IMR-90 (cell line): ENCODE data around the gene FEN1. TPM values are rescaled to one million over a fixed set of nuclear protein-coding genes. Genes with fewer than 3 reads are reported as not detected.

Experiments used
- ATAC-seq: fragments of 200-7000 bp; cut with Tn5 transposase; 2 replicates; pipeline ENCODE4 v1.9.1; 2020; ENCODE audit warnings: low read depth, mild to moderate bottlenecking, moderate library complexity
- BruUV-seq: library from RNA; stranded (reverse); fragments of 400-500 nt; replicated peaks from 2 replicates; lab custom pipeline; 2021; lab: Mats Ljungman, UMichigan
- CTCF ChIA-PET: fragments of 300-600 bp; formaldehyde crosslinking; extraction: SDS; loops from one replicate; lab custom pipeline; 2021; ENCODE audit warnings: antibody characterized with exemption; lab: Yijun Ruan, JAX
- POLR2A ChIA-PET: fragments of 300-600 bp; sonication (Branson Sonifier 250); formaldehyde crosslinking; loops from one replicate; lab custom pipeline; 2022; ENCODE audit warnings: antibody characterized with exemption; ENCODE audit not compliant: unreplicated experiment; lab: Charles Lee
- DNase-seq: peaks from one replicate; pipeline ENCODE4 v3.0.0; 2013
- H2AFZ ChIP-seq: replicated peaks from 2 replicates; pipeline ENCODE3; 2013; ENCODE audit warnings: low read length, mild to moderate bottlenecking; ENCODE audit not compliant: poor library complexity
- H2AK5ac ChIP-seq: 2 replicates; pipeline ENCODE4 v1.6.1; 2013; ENCODE audit warnings: low read depth, low read length, inconsistent platforms
- H2AK9ac ChIP-seq: replicated peaks from 2 replicates; pipeline ENCODE3; 2013; ENCODE audit warnings: mild to moderate bottlenecking, low read depth, low read length, moderate library complexity; ENCODE audit not compliant: poor library complexity
- H2BK120ac ChIP-seq: 2 replicates; pipeline ENCODE4 v1.6.1; 2013; ENCODE audit warnings: low read depth, low read length, inconsistent platforms
- H2BK15ac ChIP-seq: 3 replicates; pipeline ENCODE4 v1.6.1; 2013; ENCODE audit warnings: low read depth, low read length, inconsistent platforms
- H2BK20ac ChIP-seq: 2 replicates; pipeline ENCODE4 v1.6.1; 2013; ENCODE audit warnings: low read depth, mild to moderate bottlenecking, inconsistent platforms, low read length, moderate library complexity
- H2BK5ac ChIP-seq: 2 replicates; pipeline ENCODE4 v1.6.1; 2013; ENCODE audit warnings: mild to moderate bottlenecking, low read depth, low read length, inconsistent platforms; ENCODE audit not compliant: poor library complexity, severe bottlenecking
- H3K14ac ChIP-seq: replicated peaks from 2 replicates; pipeline ENCODE4 v1.6.1; 2013; ENCODE audit warnings: low read depth, low read length, inconsistent platforms
- H3K18ac ChIP-seq: 2 replicates; pipeline ENCODE4 v1.6.1; 2013; ENCODE audit warnings: low read depth, low read length, control low read depth
- H3K23ac ChIP-seq: 2 replicates; pipeline ENCODE4 v1.6.1; 2013; ENCODE audit warnings: low read depth, low read length, inconsistent platforms
- H3K27ac ChIP-seq: 2 replicates; pipeline ENCODE4 v1.5.1; 2013; ENCODE audit warnings: mild to moderate bottlenecking, control low read depth, low read length; ENCODE audit not compliant: insufficient read depth
- H3K27me3 ChIP-seq: 2 replicates; pipeline ENCODE4 v1.6.1; 2013; ENCODE audit warnings: low read length; ENCODE audit not compliant: control insufficient read depth, insufficient read depth
- H3K36me3 ChIP-seq: 2 replicates; pipeline ENCODE4 v1.6.1; 2013; ENCODE audit warnings: low read length, mixed read lengths; ENCODE audit not compliant: control insufficient read depth, insufficient read depth
- H3K4ac ChIP-seq: 2 replicates; pipeline ENCODE4 v1.6.1; 2013; ENCODE audit warnings: low read depth, low read length, inconsistent platforms
- H3K4me1 ChIP-seq: 2 replicates; pipeline ENCODE4 v1.6.1; 2013; ENCODE audit warnings: low read length, mixed read lengths; ENCODE audit not compliant: control insufficient read depth, insufficient read depth
- H3K4me2 ChIP-seq: 2 replicates; pipeline ENCODE4 v1.6.1; 2013; ENCODE audit warnings: low read depth, mild to moderate bottlenecking, control low read depth, low read length, moderate library complexity
- H3K4me3 ChIP-seq: 2 replicates; pipeline ENCODE4 v1.5.1; 2013; ENCODE audit warnings: low read depth, mild to moderate bottlenecking, control low read depth, low read length, moderate library complexity; ENCODE audit not compliant: insufficient read depth
- H3K56ac ChIP-seq: 2 replicates; pipeline ENCODE4 v1.6.1; 2013; ENCODE audit warnings: low read length, inconsistent platforms; ENCODE audit not compliant: insufficient read depth; ENCODE audit errors: extremely low read depth
- H3K79me1 ChIP-seq, 2 experiments: 2 replicates each; pipeline ENCODE4 v1.6.1; 2013; ENCODE audit warnings: low read length in 2 of 2, inconsistent platforms in 1 of 2, low read depth in 1 of 2
- H3K9ac ChIP-seq: 2 replicates; pipeline ENCODE4 v1.6.1; 2013; ENCODE audit warnings: low read depth, low read length, control low read depth
- H3K9me1 ChIP-seq: 2 replicates; pipeline ENCODE4 v1.6.1; 2013; ENCODE audit warnings: low read length, inconsistent platforms; ENCODE audit not compliant: insufficient read depth
- H3K9me3 ChIP-seq: 2 replicates; pipeline ENCODE4 v1.6.1; 2013; ENCODE audit warnings: low read length; ENCODE audit not compliant: control insufficient read depth, insufficient read depth
- H4K20me1 ChIP-seq: 2 replicates; pipeline ENCODE4 v1.6.1; 2013; ENCODE audit warnings: low read length, inconsistent platforms; ENCODE audit not compliant: insufficient read depth
- H4K5ac ChIP-seq: 2 replicates; pipeline ENCODE4 v1.6.1; 2013; ENCODE audit warnings: mild to moderate bottlenecking, low read depth, low read length, control low read depth
- H4K8ac ChIP-seq, 2 experiments: 2 replicates each; pipeline ENCODE4 v1.6.1; 2013; ENCODE audit warnings: low read depth in 2 of 2, low read length in 2 of 2, control low read depth in 1 of 2, inconsistent platforms in 1 of 2
- H4K91ac ChIP-seq: 2 replicates; pipeline ENCODE4 v1.6.1; 2013; ENCODE audit warnings: low read depth, low read length, inconsistent platforms; ENCODE audit not compliant: insufficient read depth
- BHLHE40 ChIP-seq: fragments of 150-350 bp; IDR thresholded peaks from 2 replicates; pipeline ENCODE4 v1.6.1; 2016; ENCODE audit warnings: mild to moderate bottlenecking, low read depth, low read length
- CHD1 ChIP-seq: IDR thresholded peaks from 2 replicates; pipeline ENCODE4 v1.6.1; 2012; ENCODE audit warnings: low read depth, low read length, improper control_type of control experiment
- MXI1 ChIP-seq: IDR thresholded peaks from 2 replicates; pipeline ENCODE4 v1.6.1; 2012; ENCODE audit warnings: low read depth, mild to moderate bottlenecking, low read length, moderate library complexity, borderline replicate concordance
- POLR2A ChIP-seq: IDR thresholded peaks from 2 replicates; pipeline ENCODE4 v1.6.1; 2012; ENCODE audit warnings: mild to moderate bottlenecking, low read depth, low read length
- RFX5 ChIP-seq: IDR thresholded peaks from 2 replicates; pipeline ENCODE4 v1.8.0; 2012; ENCODE audit warnings: low read depth, mild to moderate bottlenecking, low read length, moderate library complexity
- USF2 ChIP-seq: fragments of 150-350 bp; IDR thresholded peaks from 2 replicates; pipeline ENCODE4 v1.6.1; 2017; ENCODE audit warnings: mild to moderate bottlenecking, antibody characterized with exemption, low read length, low read depth
- WGBS, 2 experiments: methylation state at CpG; one replicate each; pipeline versions ENCODE4 v1.1.5 to v1.1.7; 2013; ENCODE audit warnings: missing lambda C conversion rate in 2 of 2; ENCODE audit not compliant: insufficient read length in 1 of 2; ENCODE audit errors: extremely low coverage in 2 of 2; 5-methylcytosine and 5-hydroxymethylcytosine counted together
- dilution Hi-C: fragments of 300-500 bp; cut with HindIII; formaldehyde crosslinking; loops from one replicate; pipeline ENCODE4 v1.14.3; 2018; ENCODE audit warnings: low sequenced_read_pairs; ENCODE audit not compliant: unreplicated experiment
- in situ Hi-C: fragments of 300-500 bp; cut with MboI; formaldehyde crosslinking; loops from 3 replicates; pipeline ENCODE4 v1.14.3; 2019; ENCODE audit warnings: low sequenced_read_pairs, inconsistent platforms, mixed read lengths
- intact Hi-C: fragments of 100-400 bp; cut with micrococcal nuclease; formaldehyde crosslinking; loops from 2 replicates; pipeline ENCODE4 v1.10.0; 2022
- polyA plus RNA-seq, 3 experiments: library from polyadenylated mRNA; depleted of rRNA; stranded (reverse); fragments of >200 nt; gene quantifications; 2 replicates each; pipeline ENCODE4 v1.2.3, GENCODE V29; 2012; ENCODE audit warnings: low replicate concordance in 1 of 3
- total RNA-seq: library from RNA; depleted of rRNA; stranded (reverse); fragments of >200 nt; gene quantifications from 2 replicates; pipeline ENCODE4 v1.2.3, GENCODE V29; 2012

The FEN1 gene
- total and polyA plus RNA-seq, 2 of the 4 experiments (the other 2 are of a cell fraction), result 23.0 to 41.9 TPM

GRCh38 chr11:61757213-61757862 lies 35.4 kb upstream of the FEN1 start:
- Histone ChIP-seq H3K4ac (no peak overlapping the region), H3K36me3 (no peaks in the 10 kb centered on the region), H3K79me1 (0 out of 4 replicates have a peak, but pooled peaks cover 0 to 3% of the 10 kb centered on the region in 2 experiments), H3K9me1 (no peaks in the 10 kb centered on the region), H2BK120ac (no peak overlapping the region), H3K14ac (no peak overlapping the region; the same call in 1 of the 2 replicates), H3K27me3 (peaks cover 3% of the 10 kb centered on the region; the same call in 1 of the 2 replicates), H4K5ac (no peak overlapping the region), H3K4me1 (peaks cover 15% of the 10 kb centered on the region), H4K8ac (no peak overlapping the region; a peak in 2 of 4 replicates), H3K23ac (no peak overlapping the region), H3K9ac (no peak overlapping the region), H2AFZ (no peak overlapping the region), H3K18ac (no peak overlapping the region), H3K4me2 (no peak overlapping the region), H2AK5ac (no peak overlapping the region; the same call in 1 of the 2 replicates), H2BK5ac (no peak overlapping the region), H3K9me3 (no peaks in the 10 kb centered on the region), H3K27ac (no peak overlapping the region), H2AK9ac (no peak overlapping the region), H4K20me1 (no peaks in the 10 kb centered on the region), H2BK20ac (no peak overlapping the region), H3K56ac (no peak overlapping the region), H4K91ac (peak overlapping the region; percentile 76), H2BK15ac (no peak overlapping the region; the same call in 2 of the 3 replicates), H3K4me3 (no peak overlapping the region)
- in situ Hi-C loops, result no loop called here
- TF ChIP-seq MXI1, result no peak
- TF ChIP-seq CHD1, result no peak
- no peak for TF ChIP-seq RFX5
- TF ChIP-seq USF2, result no peak
- no peak for TF ChIP-seq POLR2A
- no peak for TF ChIP-seq BHLHE40
- no peak for ATAC-seq
- intact Hi-C loops, result no loop called here
- no peak for DNase-seq
- dilution Hi-C loops, result no loop called here
- BruUV-seq, result no TSS peak
- ChIA-PET CTCF (no interaction called here), POLR2A (no interaction called here)
- WGBS, 2 experiments, result 60% methylated on average over 2 of the region's 15 CpGs; no CpG with 5 or more reads in 1 of the 2 experiments
